Bronchial epithelial cell (primary cell): ENCODE measurements around the gene CTNND2. TPM values are rescaled to one million over a fixed set of nuclear protein-coding genes. Genes with fewer than 3 reads are reported as not detected.

Experiments used
- DNase-seq: peaks from one replicate; pipeline ENCODE4 v3.0.0-alpha.2; 2010; ENCODE audit warnings: low read depth
- FAIRE-seq: peaks from 2 replicates; lab custom pipeline; 2011; peaks lifted over from hg19 to GRCh38; lab: Jason Lieb, UNC
- H3K27me3 ChIP-seq: 2 replicates; pipeline ENCODE4 v1.5.1; 2011; ENCODE audit warnings: low read length; ENCODE audit not compliant: control insufficient read depth, insufficient read depth
- H3K36me3 ChIP-seq: 2 replicates; pipeline ENCODE4 v1.5.1; 2011; ENCODE audit warnings: low read length; ENCODE audit not compliant: control insufficient read depth, insufficient read depth
- H3K4me3 ChIP-seq: 2 replicates; pipeline ENCODE4 v1.5.1; 2011; ENCODE audit warnings: mild to moderate bottlenecking, low read depth, low read length, control low read depth
- CTCF ChIP-seq: IDR thresholded peaks from 2 replicates; pipeline ENCODE4 v1.5.1; 2011; ENCODE audit warnings: mild to moderate bottlenecking, moderate library complexity, low read length, control low read depth, inconsistent platforms; ENCODE audit not compliant: insufficient read depth, severe bottlenecking
- total RNA-seq: library from RNA; depleted of rRNA; stranded (reverse); fragments of >200 nt; gene quantifications from 2 replicates; pipeline ENCODE4 v1.2.1, GENCODE V29; 2014

Gene CTNND2
- total RNA-seq, 1 donor from 2014 or later = not detected

- TF ChIP-seq CTCF = no peak
- Histone ChIP-seq H3K36me3 (no peaks in the 10 kb centered on the region), H3K4me3 (no peak overlapping the region), H3K27me3 (no peaks in the 10 kb centered on the region)
- FAIRE-seq (no peak), DNase-seq (no peak)
Measured at GRCh38 chr5:11247224-11247623, 657.0 kb downstream of the CTNND2 start.

GRCh38 chr5:11240293-11241190 is 663.7 kb downstream of the CTNND2 start:
- Histone ChIP-seq H3K36me3 (no peaks in the 10 kb centered on the region), H3K27me3 (no peaks in the 10 kb centered on the region), H3K4me3 (no peak overlapping the region)
- no peak for TF ChIP-seq CTCF
- FAIRE-seq (peak; percentile 94), DNase-seq (no peak)

- no peak for FAIRE-seq
- no peak for TF ChIP-seq CTCF
- Histone ChIP-seq H3K27me3 (no peaks in the 10 kb centered on the region), H3K36me3 (no peaks in the 10 kb centered on the region), H3K4me3 (no peak overlapping the region)
- DNase-seq = no peak
Measured at GRCh38 chr5:11239261-11240015, 664.8 kb downstream of the CTNND2 start.

GRCh38 chr5:11234501-11234911 is 669.7 kb downstream of the CTNND2 start:
- no peak for FAIRE-seq
- TF ChIP-seq CTCF = no peak
- no peak for DNase-seq

GRCh38 chr5:11230890-11231289 is 673.4 kb downstream of the CTNND2 start:
- no peaks in the 10 kb centered on the region for H3K36me3 ChIP-seq
- H3K4me3 ChIP-seq = no peak overlapping the region
- TF ChIP-seq CTCF = no peak
- no peak for FAIRE-seq
- H3K27me3 ChIP-seq = no peaks in the 10 kb centered on the region
- no peak for DNase-seq

More at GRCh38 chr5:11234501-11234911, 669.7 kb downstream of the CTNND2 start:
- Histone ChIP-seq H3K4me3 (no peak overlapping the region), H3K27me3 (no peaks in the 10 kb centered on the region), H3K36me3 (no peaks in the 10 kb centered on the region)
